Caco-2 (cell line): Measurements from ENCODE around the gene P3R3URF. TPM values are rescaled to one million over a fixed set of nuclear protein-coding genes. Genes with fewer than 3 reads are reported as not detected.

Source experiments
- BruUV-seq: library from RNA; stranded (reverse); fragments of 400-500 nt; replicated peaks from 2 replicates; lab custom pipeline; 2021; lab: Mats Ljungman, UMichigan
- CTCF ChIA-PET: fragments of 300-600 bp; sonication (Branson Sonifier 250); formaldehyde crosslinking; loops from one replicate; lab custom pipeline; 2022; ENCODE audit warnings: antibody characterized with exemption; lab: Charles Lee
- POLR2A ChIA-PET: fragments of 300-600 bp; sonication (Branson Sonifier 250); formaldehyde crosslinking; loops from one replicate; lab custom pipeline; 2022; ENCODE audit warnings: antibody characterized with exemption; lab: Charles Lee
- DNase-seq, 2 experiments: peaks; one replicate each; pipeline versions ENCODE4 v3.0.0 to v3.0.0-alpha.2; 2020 to 2022
- H3K27me3 ChIP-seq: replicated peaks from 2 replicates; pipeline ENCODE4 v1.6.0; 2011; ENCODE audit warnings: low read length; ENCODE audit not compliant: control insufficient read depth, insufficient read depth
- H3K36me3 ChIP-seq: 2 replicates; pipeline ENCODE4 v1.5.1; 2011; ENCODE audit warnings: low read length; ENCODE audit not compliant: control insufficient read depth, insufficient read depth
- H3K4me1 ChIP-seq: fragments of 250-450 bp; sonication (Bioruptor Pico); 2 replicates; pipeline ENCODE4 v1.5.1; 2020; ENCODE audit warnings: mild to moderate bottlenecking
- H3K4me3 ChIP-seq: 2 replicates; pipeline ENCODE4 v1.5.1; 2011; ENCODE audit warnings: low read depth, mild to moderate bottlenecking, control low read depth, low read length
- H3K9me3 ChIP-seq: fragments of 250-450 bp; sonication (Bioruptor Pico); 2 replicates; pipeline ENCODE4 v1.5.1; 2020; ENCODE audit warnings: mild to moderate bottlenecking, moderate library complexity
- H3K27ac Mint-ChIP-seq: one replicate; pipeline ENCODE4 v1.8.0; 2022; ENCODE audit warnings: mixed read lengths; ENCODE audit not compliant: unreplicated experiment
- H3K27me3 Mint-ChIP-seq: one replicate; pipeline ENCODE4 v1.8.0; 2022; ENCODE audit warnings: mixed read lengths; ENCODE audit not compliant: insufficient read depth, unreplicated experiment
- H3K36me3 Mint-ChIP-seq: one replicate; pipeline ENCODE4 v1.8.0; 2022; ENCODE audit warnings: mild to moderate bottlenecking, mixed read lengths; ENCODE audit not compliant: insufficient read depth, unreplicated experiment
- H3K4me1 Mint-ChIP-seq: one replicate; pipeline ENCODE4 v1.8.0; 2022; ENCODE audit warnings: low read depth, mixed read lengths; ENCODE audit not compliant: unreplicated experiment
- H3K4me3 Mint-ChIP-seq: one replicate; pipeline ENCODE4 v1.8.0; 2022; ENCODE audit warnings: mild to moderate bottlenecking, moderate library complexity, mixed read lengths; ENCODE audit not compliant: unreplicated experiment
- H3K9me3 Mint-ChIP-seq: one replicate; pipeline ENCODE4 v1.8.0; 2022; ENCODE audit warnings: mixed read lengths; ENCODE audit not compliant: unreplicated experiment
- CTCF ChIP-seq, 2 experiments: fragments of 200-600 bp in 1 of 2; IDR thresholded peaks; 1 replicate in 1 of 2; 2 replicates in 1 of 2; pipeline versions ENCODE4 v1.5.1 to v1.8.0; 2011 to 2022; ENCODE audit warnings: antibody characterized with exemption in 1 of 2, control low read depth in 1 of 2, inconsistent platforms in 1 of 2, low read depth in 1 of 2, low read length in 1 of 2, mild to moderate bottlenecking in 1 of 2, moderate library complexity in 1 of 2; ENCODE audit not compliant: insufficient read depth in 1 of 2, severe bottlenecking in 1 of 2, unreplicated experiment in 1 of 2
- intact Hi-C: fragments of 100-400 bp; cut with micrococcal nuclease; formaldehyde crosslinking; loops from one replicate; pipeline ENCODE4 v1.10.0; 2022; ENCODE audit not compliant: unreplicated experiment
- total RNA-seq: library from RNA; stranded (reverse); gene quantifications from 2 replicates; pipeline ENCODE4 v1.2.3, GENCODE V29; 2022

The P3R3URF gene
- total RNA-seq, 1 experiment from 2014 or later: not detected

GRCh38 chr1:46158312-46159281 is 17.7 kb downstream of the P3R3URF start:
- intact Hi-C loops: no loop called here
- no peak overlapping the region for H3K27ac Mint-ChIP-seq
- no peaks in the 10 kb centered on the region for H3K9me3 ChIP-seq
- H3K36me3 Mint-ChIP-seq: no peaks in the 10 kb centered on the region
- TF ChIP-seq CTCF (IDR thresholded peaks at IDR 0.05; ENCODE audit: insufficient read depth in 1 of 2, low read depth in 1 of 2, low read length in 1 of 2, severe bottlenecking in 1 of 2, unreplicated experiment in 1 of 2): no peak
- H3K4me3 Mint-ChIP-seq: no peak overlapping the region
- ChIA-PET CTCF (no interaction called here), POLR2A (no interaction called here)
- H3K27me3 Mint-ChIP-seq: no peaks in the 10 kb centered on the region
- BruUV-seq: no TSS peak
- H3K36me3 ChIP-seq: no peaks in the 10 kb centered on the region
- H3K9me3 Mint-ChIP-seq: no peaks in the 10 kb centered on the region
- DNase-seq: no peak
- H3K4me1 ChIP-seq: no peaks in the 10 kb centered on the region
- no peak overlapping the region for H3K4me3 ChIP-seq
- no peaks in the 10 kb centered on the region for H3K27me3 ChIP-seq
- no peaks in the 10 kb centered on the region for H3K4me1 Mint-ChIP-seq

- Mint-ChIP-seq H3K27me3 (no peaks in the 10 kb centered on the region), H3K9me3 (no peaks in the 10 kb centered on the region), H3K4me1 (no peaks in the 10 kb centered on the region), H3K36me3 (no peaks in the 10 kb centered on the region), H3K27ac (no peak overlapping the region), H3K4me3 (no peak overlapping the region)
- no peak for TF ChIP-seq CTCF (IDR thresholded peaks at IDR 0.05; ENCODE audit: insufficient read depth in 1 of 2, low read depth in 1 of 2, low read length in 1 of 2, severe bottlenecking in 1 of 2, unreplicated experiment in 1 of 2)
- CTCF ChIA-PET: no interaction called here
- Histone ChIP-seq H3K4me3 (no peak overlapping the region), H3K27me3 (no peaks in the 10 kb centered on the region), H3K36me3 (no peaks in the 10 kb centered on the region), H3K9me3 (no peaks in the 10 kb centered on the region), H3K4me1 (no peaks in the 10 kb centered on the region)
- BruUV-seq: no TSS peak
- no peak for DNase-seq
- intact Hi-C loops: no loop called here
- POLR2A ChIA-PET: no interaction called here
These were observed 18.4 kb downstream of the P3R3URF start for GRCh38 chr1:46157916-46158311.

- peaks cover under 1% of the 10 kb centered on the region for H3K4me1 Mint-ChIP-seq
- no peak for DNase-seq
- Histone ChIP-seq H3K27me3 (no peaks in the 10 kb centered on the region), H3K36me3 (no peaks in the 10 kb centered on the region), H3K9me3 (no peaks in the 10 kb centered on the region), H3K4me1 (no peaks in the 10 kb centered on the region), H3K4me3 (no peak overlapping the region)
- no peak for TF ChIP-seq CTCF (IDR thresholded peaks at IDR 0.05; ENCODE audit: insufficient read depth in 1 of 2, low read depth in 1 of 2, low read length in 1 of 2, severe bottlenecking in 1 of 2, unreplicated experiment in 1 of 2)
- ChIA-PET CTCF (no interaction called here), POLR2A (no interaction called here)
- no peak overlapping the region for H3K27ac Mint-ChIP-seq
- no peaks in the 10 kb centered on the region for H3K9me3 Mint-ChIP-seq
- H3K36me3 Mint-ChIP-seq: no peaks in the 10 kb centered on the region
- no peak overlapping the region for H3K4me3 Mint-ChIP-seq
- BruUV-seq: no TSS peak
- H3K27me3 Mint-ChIP-seq: no peaks in the 10 kb centered on the region
- intact Hi-C loops: no loop called here
These were observed 22.6 kb downstream of the P3R3URF start for GRCh38 chr1:46153732-46154131.
